Iris pigment epithelial cell (primary cell): ENCODE measurements around the gene TIE1.
A peak's percentile ranks its signal among the peaks of the same experiment; 100 is the strongest.

Source experiments
- DNase-seq: peaks from one replicate; pipeline ENCODE4 v3.0.0-alpha.2; 2011; ENCODE audit warnings: low read depth

The TIE1 gene

DNA sequence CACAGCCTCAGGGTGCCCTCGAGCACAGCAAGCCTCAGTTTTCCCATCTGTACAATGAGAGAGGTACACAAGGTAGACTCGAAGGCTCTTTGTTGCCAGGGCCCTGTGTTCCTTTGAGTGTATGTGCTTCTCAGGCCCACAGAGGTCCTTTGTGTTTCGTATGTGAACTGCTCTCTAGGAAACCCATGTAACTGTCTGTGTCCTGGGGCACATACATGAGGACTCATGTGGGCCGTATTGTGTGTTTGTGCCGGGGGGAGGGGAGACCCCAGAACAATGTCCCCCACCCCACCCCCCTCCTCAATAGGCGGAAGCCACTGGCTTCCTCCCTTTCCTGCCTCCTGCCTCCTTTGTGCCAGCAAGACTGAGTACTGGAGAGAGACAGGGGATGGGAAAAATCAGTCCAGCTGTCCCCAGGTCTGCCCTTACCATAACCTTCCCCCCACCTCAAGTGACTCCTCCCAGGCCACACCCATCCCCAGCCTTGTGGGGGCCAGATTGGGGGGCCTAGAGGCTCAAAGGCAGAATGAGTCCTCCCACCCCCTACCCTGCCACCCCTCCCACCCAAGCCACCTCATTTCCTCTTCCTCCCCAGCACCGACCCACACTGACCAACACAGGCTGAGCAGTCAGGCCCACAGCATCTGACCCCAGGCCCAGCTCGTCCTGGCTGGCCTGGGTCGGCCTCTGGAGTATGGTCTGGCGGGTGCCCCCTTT is at the start of gene TIE1:
TSS of gene TIE1 (plus strand) at position 605 of the 717 bp plus-strand sequence. CDS start at position 695, 90 bp downstream.
- DNase-seq: no peak

- DNase-seq: no peak
These were observed 49.8 kb upstream of the TIE1 start for GRCh38 chr1:43251024-43251423.

- no peak for DNase-seq
These were observed 48.6 kb upstream of the TIE1 start for GRCh38 chr1:43252225-43252624.

DNA sequence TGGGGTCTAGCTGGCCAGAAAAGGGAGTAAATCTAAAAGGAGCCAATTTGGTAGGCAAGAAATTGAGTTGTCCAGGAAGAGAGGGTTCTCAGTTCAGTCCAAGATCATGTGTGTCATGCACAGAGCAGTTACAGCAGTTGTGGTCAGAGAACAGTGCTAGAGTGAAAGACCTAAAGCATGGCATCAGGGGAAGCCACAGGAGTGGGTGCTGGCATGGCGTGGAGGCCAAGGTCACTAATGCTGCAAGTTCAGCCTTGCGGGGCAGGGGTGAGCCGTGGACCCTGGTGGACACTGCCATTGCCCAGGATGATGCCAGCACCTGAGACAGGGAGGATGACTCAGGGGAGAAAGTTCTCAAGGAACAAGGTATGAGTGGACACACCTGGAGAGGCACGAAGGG is 47.6 kb upstream of the TIE1 start:
- no peak for DNase-seq

- DNase-seq: no peak
These were observed 46.9 kb upstream of the TIE1 start for GRCh38 chr1:43253876-43254275.

- DNase-seq: no peak
These were observed 45.2 kb upstream of the TIE1 start for GRCh38 chr1:43255438-43256210.

GRCh38 chr1:43256675-43257570 is 43.9 kb upstream of the TIE1 start:
- no peak for DNase-seq

DNA sequence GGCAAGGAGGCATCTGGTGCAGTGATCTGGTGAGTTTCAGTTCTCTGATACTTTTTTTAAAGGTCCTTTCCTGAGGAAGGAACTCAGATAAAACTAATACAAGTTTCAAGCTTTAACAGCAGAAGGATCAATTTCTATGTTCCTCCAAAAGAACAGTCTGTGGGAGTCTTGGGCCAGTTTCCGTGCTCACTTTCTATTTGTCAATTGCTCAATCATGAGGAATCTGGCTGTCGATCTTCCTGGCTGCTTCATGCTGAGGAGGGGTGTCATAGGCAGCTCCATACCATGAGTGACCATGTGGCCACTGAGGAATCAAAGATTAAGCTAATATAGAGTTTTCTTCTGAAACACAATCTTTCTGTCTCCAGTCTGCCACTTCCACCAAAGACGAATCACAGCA is 42.4 kb upstream of the TIE1 start:
- DNase-seq: no peak

DNA sequence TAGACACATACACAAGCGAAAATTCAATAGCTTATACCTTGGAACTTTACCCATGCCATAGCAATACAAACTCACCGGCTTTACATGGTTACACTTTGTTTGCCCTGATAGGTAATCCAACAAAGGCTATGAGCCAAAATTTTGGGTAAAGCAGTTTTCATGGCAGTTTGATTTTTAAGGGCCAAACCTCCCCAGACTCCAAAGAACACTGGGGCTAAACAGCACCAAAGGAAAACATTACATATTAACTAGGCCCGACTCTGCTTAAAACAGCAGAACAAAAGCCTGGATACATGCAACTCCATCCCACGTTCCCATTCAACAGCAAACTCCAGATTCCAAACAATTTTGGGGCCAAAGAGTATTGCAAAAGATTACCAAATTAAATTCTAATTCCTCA is 35.4 kb upstream of the TIE1 start:
- no peak for DNase-seq

- no peak for DNase-seq
These were observed 33.9 kb upstream of the TIE1 start for GRCh38 chr1:43266881-43267280.

DNA sequence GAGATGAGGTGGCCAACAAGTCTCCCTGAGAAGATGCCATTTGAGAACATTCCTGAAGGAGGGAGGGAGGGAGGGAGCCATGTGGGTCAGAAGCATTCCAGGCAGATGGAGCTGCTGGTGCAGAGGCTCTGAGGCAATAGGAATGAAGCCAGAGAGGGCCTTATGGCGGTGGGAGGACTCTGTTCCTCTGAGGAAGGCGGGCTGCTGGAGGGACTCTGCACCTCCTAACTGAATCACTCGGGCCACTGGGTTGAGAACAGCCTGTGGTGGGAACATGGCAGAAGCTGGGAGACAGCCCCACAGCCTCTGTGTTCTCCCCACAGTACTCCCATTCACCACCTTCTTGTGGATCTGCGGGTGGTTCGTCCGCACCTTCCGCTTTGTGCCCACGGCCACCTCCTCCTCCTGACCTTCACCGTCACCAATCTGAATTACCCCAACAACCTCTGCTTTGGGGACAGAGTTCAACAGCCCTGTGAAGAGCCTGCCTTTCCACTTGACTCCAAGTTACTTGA is 33.4 kb upstream of the TIE1 start:
- DNase-seq: peak; percentile 69

GRCh38 chr1:43267818-43268425 is 32.9 kb upstream of the TIE1 start:
- no peak for DNase-seq

DNA sequence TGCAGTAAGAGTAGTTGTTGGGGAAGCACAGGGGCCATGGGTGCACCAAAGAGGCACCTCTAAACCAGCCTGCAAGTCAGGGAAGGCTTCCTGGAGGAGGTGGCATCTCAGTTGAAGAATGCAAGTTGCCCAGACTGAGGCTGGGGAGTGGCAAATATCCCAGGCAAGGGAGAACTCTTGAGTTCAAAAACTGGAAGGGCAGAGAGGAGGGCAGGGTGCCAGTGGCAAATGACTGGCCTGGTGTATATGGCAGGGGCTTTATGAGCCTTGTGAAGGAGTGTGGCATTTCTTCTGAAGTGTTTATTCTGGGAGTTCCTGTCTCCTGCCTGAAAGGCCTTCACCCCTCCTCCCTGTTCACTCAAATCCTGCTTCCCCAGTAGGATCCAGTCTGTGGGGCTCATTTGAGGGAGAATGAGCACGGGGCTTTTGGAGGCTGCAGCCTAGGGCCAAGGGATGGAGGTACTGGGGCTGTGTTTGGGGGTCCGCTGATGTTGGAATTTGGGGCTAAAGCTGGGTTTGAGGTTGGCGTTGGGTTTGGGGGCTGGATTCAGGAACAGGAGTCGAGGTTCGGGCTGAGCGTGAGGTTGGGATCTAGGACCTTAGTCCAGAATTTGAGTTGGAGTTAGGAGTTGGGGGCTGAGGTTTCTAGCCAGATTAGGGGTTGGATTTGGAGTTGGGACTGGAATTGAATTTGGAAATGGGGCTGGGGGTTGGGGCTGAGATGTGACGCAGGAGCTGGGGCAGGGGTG is 31.0 kb upstream of the TIE1 start, which contains the start of gene TMEM125:
TSS of gene TMEM125 (plus strand) at position 357 of the 749 bp plus-strand sequence. CDS start 2,740 bp downstream, outside the sequence.
- no peak for DNase-seq

DNA sequence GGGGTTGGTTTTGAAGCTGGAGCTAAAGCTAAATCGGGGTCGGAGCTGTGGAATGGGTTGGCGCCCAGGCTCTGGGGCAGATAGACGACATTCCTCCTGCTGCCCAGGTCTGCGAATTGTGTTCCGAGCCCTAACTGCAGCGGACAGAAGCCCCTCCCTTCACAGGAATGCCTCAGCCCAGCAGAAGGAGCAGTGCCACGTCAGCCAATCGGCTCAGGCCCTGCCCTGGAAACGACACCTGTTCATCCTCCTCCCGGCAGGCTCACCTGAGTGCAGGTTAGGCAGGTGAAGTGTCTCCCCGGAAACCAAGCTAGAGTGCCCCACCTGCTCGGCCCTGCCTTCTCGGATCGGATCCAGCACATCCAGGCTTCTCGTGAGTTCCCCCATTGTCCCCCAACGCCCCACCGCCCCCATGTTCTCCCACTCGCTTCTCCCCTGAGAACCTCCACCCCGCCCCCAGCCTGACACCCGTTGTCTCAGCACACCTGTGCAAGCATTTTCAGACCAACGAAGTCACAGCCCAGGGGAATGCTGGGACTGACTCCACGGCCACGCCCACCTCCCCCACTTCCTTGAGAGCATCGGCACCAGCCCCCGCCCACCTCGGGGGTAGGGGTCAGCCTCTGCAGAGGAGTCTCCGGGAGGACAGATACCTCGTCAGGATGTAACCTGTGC is 30.2 kb upstream of the TIE1 start:
- DNase-seq: peak; percentile 12

- DNase-seq: no peak
These were observed 29.3 kb upstream of the TIE1 start for GRCh38 chr1:43271186-43272118.

DNA sequence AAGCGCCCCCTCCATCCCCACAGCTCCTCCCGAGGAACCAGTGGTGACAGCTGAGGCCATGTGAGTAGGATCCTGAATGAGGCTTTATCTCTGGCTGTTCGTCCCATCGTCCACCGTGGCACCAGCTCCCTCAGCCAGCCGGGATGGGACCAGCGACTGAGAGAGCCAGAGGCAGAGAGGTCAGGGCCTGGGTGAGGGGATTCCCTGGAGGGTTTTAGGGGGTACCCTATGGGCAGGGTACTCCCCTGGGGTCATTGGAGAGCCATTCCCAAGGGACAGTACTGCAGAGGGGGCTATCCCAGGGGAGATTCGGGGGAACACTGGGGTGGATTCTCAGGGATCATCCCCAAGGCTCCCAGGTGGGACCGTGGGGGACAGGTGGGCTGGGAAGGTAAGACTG is 28.6 kb upstream of the TIE1 start:
- no peak for DNase-seq

DNA sequence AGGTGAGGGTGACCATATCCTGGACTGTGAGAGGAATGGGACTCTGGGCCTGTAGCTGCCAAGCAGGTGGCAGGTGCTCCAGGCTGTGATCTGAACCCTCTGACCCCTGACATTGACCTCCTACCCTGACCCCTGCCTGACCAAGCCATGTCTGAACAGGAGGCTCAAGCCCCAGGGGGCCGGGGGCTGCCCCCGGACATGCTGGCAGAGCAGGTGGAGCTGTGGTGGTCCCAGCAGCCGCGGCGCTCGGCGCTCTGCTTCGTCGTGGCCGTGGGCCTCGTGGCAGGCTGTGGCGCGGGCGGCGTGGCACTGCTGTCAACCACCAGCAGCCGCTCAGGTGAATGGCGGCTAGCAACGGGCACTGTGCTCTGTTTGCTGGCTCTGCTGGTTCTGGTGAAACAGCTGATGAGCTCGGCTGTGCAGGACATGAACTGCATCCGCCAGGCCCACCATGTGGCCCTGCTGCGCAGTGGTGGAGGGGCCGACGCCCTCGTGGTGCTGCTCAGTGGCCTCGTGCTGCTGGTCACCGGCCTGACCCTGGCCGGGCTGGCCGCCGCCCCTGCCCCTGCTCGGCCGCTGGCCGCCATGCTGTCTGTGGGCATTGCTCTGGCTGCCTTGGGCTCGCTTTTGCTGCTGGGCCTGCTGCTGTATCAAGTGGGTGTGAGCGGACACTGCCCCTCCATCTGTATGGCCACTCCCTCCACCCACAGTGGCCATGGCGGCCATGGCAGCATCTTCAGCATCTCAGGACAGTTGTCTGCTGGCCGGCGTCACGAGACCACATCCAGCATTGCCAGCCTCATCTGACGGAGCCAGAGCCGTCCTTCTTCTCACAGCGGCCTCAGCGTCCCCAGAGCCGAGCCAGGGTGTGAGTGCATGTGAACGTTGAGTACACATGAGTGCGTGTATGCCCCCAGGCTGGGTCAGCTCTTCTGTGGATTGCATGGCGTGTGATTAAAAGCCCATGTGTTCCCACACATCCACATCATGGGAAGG is 27.9 kb upstream of the TIE1 start:
- DNase-seq: no peak

DNA sequence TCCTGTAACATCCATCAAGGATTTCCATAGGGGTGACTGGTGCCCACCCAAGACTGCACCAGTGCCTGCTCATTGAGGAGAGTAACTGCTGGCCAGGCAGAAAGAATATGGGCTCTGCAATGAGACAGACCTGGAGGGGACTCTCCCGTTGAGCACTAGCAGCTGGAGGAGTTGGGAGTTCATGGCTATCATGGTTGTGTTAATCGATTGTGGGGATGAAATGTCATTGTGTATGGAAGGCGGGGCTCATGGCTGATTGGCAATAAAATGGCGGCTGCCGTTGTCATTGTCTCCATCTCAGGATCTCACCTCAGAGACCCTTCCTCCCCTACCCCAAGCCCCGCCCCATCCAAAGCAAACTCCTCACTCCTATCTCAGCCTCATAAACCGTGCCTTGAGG is 27.1 kb upstream of the TIE1 start:
- no peak for DNase-seq
